GM12874 (cell line): Measurements from ENCODE around the gene EXOC4.

Experiments
- TF ChIP-seq, protein P1 (sequence below): IDR thresholded peaks from 2 replicates; pipeline ENCODE4 v1.5.1; 2011; ENCODE audit warnings: low read depth, mild to moderate bottlenecking, control low read depth, low read length, moderate library complexity; ENCODE audit not compliant: insufficient read depth

The EXOC4 gene

GRCh38 chr7:133873631-133874030 is 620.8 kb downstream of the EXOC4 start:
- TF ChIP-seq, protein P1, sequence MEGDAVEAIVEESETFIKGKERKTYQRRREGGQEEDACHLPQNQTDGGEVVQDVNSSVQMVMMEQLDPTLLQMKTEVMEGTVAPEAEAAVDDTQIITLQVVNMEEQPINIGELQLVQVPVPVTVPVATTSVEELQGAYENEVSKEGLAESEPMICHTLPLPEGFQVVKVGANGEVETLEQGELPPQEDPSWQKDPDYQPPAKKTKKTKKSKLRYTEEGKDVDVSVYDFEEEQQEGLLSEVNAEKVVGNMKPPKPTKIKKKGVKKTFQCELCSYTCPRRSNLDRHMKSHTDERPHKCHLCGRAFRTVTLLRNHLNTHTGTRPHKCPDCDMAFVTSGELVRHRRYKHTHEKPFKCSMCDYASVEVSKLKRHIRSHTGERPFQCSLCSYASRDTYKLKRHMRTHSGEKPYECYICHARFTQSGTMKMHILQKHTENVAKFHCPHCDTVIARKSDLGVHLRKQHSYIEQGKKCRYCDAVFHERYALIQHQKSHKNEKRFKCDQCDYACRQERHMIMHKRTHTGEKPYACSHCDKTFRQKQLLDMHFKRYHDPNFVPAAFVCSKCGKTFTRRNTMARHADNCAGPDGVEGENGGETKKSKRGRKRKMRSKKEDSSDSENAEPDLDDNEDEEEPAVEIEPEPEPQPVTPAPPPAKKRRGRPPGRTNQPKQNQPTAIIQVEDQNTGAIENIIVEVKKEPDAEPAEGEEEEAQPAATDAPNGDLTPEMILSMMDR: no peak

- TF ChIP-seq, protein P1: no peak
These were observed 630.7 kb downstream of the EXOC4 start for GRCh38 chr7:133883591-133883990.

DNA sequence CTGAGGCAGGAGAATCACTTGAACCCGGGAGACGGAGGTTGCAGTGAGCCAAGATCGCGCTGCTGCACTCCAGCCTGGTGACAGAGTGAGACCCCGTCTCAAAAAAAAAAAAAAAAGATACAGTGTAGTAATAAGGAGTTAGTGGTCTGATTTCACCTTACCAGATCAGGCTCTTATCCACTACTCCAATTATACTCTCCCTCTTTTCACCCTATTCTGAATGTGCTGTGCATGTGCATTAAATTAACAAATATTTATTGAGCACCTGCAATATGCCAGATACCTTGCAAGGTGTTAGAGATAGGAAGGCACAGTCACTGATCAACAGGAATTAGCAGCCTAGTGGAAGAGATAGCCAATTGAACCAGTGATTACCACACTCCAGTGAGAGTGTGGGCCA is 632.3 kb downstream of the EXOC4 start:
- TF ChIP-seq, protein P1: no peak

DNA sequence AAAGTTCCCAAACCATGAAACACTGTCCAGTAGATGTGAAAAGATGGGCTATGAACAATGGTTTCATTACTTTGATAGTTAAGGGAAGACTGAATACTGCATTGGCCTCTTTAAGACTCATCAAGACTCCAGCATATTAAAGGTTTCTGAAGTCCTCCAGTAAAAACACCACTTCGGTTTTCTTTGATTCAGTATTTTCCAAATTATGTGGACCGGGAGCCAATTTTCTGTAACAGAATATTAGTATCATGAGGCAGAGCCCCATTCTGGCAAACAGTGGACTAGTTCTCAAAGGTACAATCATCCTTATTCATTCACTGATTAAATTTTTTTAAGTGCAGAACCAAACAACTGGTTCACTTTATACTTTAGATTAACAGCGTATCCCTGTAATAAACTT is 633.2 kb downstream of the EXOC4 start:
- TF ChIP-seq, protein P1: no peak

- TF ChIP-seq, protein P1: no peak
These were observed 633.9 kb downstream of the EXOC4 start for GRCh38 chr7:133886797-133887196.

DNA sequence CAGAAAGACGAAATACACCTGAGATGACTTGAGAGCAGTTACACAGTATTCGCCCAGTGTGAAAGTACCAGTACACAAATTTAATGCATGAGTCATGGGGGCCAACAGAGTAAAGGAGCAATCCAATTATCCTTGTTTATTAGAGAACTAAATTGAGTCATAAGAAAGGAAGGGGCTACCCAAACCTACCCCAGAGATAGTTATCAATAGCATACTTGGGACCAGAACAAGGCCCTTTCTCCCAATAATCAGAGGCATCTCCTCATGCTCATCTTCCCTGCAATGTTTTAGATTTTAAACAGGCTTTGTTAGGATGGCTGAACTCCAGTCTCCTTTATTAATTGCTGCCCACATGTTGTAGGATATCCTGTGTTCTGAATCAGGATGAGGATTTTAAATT is 634.6 kb downstream of the EXOC4 start:
- TF ChIP-seq, protein P1: no peak

GRCh38 chr7:133888061-133888930 is 635.4 kb downstream of the EXOC4 start:
- TF ChIP-seq, protein P1: no peak
